Choroid plexus epithelial cell (primary cell): Measurements from ENCODE around the gene ENAH.
A peak's percentile ranks its signal among the peaks of the same experiment; 100 is the strongest.

Experiments used
- DNase-seq: peaks from one replicate; pipeline ENCODE4 v3.0.0-alpha.2; 2010; ENCODE audit warnings: low read depth
- H3K4me3 ChIP-seq: 2 replicates; pipeline ENCODE4 v1.5.1; 2011; ENCODE audit warnings: low read depth, mild to moderate bottlenecking, control low read depth, low read length, moderate library complexity
- TF ChIP-seq, protein P1 (sequence below): conservative IDR thresholded peaks from 2 replicates; pipeline ENCODE4 v1.5.1; 2011; ENCODE audit warnings: low read depth, mild to moderate bottlenecking, control low read depth, inconsistent platforms, low read length, moderate library complexity

The ENAH gene

DNA sequence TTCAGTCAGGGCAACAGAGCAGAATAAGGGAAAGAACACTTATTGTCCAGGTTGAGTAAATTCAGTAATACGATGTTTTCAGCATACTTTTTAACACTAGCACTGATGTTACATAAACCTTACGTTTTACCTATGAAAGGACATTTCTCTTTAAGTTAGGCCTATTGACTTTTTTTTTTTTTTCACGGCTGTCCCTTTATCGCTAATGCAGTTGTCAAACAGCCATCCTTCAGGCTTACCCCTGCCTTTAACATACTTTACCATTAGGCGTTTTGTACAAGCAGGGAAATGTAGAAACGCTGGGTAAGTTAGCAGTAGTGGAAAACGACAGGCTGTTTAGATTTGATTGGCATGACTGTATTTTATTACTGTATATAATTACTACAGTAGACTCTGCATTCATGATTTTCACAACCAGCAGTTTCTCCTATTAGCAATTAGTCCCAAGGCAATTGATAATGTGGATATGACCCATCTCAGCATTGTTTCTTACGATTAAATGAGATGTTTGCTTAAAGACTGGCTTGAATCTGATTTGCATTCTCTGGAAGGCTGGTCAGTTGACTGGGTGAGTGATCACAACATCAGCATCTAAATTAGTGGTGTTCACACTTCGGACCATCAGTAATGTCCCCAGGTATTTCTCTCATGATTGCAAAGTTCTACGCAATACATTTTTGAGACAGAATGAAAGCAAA, 115.2 kb downstream of the ENAH start:
- TF ChIP-seq, protein P1, sequence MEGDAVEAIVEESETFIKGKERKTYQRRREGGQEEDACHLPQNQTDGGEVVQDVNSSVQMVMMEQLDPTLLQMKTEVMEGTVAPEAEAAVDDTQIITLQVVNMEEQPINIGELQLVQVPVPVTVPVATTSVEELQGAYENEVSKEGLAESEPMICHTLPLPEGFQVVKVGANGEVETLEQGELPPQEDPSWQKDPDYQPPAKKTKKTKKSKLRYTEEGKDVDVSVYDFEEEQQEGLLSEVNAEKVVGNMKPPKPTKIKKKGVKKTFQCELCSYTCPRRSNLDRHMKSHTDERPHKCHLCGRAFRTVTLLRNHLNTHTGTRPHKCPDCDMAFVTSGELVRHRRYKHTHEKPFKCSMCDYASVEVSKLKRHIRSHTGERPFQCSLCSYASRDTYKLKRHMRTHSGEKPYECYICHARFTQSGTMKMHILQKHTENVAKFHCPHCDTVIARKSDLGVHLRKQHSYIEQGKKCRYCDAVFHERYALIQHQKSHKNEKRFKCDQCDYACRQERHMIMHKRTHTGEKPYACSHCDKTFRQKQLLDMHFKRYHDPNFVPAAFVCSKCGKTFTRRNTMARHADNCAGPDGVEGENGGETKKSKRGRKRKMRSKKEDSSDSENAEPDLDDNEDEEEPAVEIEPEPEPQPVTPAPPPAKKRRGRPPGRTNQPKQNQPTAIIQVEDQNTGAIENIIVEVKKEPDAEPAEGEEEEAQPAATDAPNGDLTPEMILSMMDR = no peak
- H3K4me3 ChIP-seq = no peak overlapping the region
- no peak for DNase-seq

DNA sequence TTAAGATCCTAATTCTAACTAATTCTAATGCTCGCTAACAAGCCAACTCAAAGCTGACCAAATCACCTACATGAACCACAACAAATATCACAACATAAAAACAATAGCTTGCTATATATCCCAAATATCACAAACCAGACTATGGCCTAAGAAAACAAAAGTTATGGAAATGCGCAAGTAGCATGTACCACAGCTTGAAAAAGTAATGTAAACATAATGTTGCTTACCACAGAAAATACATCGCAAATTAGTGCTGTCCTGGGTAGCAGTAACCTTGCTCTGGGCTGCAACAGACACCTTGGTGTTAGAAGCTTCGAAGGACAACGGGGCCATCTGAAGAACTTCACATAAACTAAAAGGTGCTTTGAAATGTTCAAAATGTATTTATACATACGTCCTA, 117.6 kb downstream of the ENAH start:
- no peak for DNase-seq
- TF ChIP-seq, protein P1 = no peak
- H3K4me3 ChIP-seq = no peak overlapping the region

DNA sequence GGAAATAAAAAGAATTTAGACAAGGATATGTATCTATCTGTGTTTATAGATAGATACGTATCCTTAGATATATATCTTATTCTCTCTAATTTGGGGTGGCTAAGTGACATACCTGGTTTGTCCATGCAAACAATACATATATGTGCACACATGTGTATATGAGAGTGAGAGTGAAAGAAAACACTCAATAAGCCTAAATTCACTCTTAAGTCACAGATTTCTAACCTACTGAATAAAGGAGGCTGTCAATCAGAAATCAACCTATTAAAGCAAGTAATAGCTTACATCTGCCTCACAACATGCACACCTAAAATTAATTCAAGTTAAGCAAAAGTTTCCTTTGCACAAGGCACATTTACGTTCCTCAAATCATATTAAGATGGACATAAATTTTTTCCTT, 118.2 kb downstream of the ENAH start:
- TF ChIP-seq, protein P1 = no peak
- H3K4me3 ChIP-seq = no peak overlapping the region
- DNase-seq = no peak

DNA sequence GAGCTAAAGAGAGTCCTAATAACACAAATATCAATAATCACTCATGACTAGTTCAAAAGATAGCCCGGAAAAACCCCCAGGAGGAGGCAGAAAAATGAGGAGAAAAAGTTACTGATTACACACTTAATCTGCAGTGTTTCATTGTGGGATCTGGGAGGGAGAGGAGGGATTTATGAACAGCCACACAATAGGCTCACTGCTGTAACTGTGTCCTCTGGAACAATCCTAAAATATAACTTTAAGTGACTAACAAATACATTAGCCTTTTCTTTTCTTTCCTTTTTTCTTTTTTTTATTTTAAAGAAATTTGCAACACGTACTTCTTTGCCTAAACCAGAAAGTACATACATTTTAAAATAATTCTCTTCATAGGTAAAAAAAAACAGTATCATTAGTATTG, 118.8 kb downstream of the ENAH start:
- no peak overlapping the region for H3K4me3 ChIP-seq
- DNase-seq = no peak
- TF ChIP-seq, protein P1 = no peak

DNA sequence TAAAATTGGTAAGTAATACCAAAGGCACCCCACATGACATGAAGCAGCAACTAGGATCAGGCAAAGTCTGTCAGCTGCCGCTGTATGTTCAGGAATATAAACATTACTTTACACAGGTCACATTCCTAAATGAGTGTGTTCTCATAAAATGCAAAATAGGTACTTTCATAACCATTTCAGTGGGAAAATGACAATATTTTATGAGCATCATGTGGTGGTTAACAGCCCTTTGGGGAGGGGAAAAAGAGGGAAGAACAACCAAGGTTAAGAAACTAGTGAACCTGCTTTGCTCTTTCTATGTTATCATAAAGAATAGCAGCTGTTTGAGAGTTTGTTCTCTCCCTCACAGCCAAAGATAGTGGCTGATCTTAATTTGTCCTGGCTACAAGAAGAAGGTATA, 119.7 kb downstream of the ENAH start:
- peak; percentile 42 for DNase-seq
- TF ChIP-seq, protein P1 = no peak
- no peak overlapping the region for H3K4me3 ChIP-seq

DNA sequence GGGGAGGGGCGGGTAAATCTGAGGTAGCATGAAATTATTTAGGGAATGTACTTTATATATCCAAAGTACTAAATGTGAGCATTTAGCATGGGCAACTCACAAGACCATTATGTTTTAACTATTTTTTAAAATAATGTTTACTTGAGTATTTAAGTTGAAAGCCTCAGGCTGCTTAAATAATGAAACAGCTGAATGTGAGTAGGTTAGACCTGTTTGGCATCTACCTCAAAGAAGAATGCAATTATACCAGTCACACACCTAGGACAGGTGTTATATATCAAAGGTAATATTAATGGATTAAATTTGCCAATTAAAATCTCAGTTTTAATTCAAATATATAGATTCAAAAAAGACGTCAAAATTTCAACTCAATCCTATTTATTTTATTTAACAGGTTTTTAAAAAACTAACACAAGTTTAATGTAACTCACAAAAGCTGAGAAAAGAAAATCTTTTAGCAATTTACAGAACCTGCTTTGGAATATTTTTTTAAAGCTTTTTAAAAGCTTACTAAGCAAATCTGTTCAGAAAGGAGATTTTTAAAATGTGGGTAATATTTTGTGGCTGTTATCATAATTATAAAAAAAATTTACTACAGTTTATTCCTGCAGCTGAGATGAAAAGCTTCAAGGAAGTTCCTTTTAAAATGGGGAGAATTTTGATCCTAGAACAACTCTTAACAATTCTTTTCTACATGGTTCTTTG, 120.5 kb downstream of the ENAH start:
- DNase-seq = no peak
- TF ChIP-seq, protein P1 = no peak

DNA sequence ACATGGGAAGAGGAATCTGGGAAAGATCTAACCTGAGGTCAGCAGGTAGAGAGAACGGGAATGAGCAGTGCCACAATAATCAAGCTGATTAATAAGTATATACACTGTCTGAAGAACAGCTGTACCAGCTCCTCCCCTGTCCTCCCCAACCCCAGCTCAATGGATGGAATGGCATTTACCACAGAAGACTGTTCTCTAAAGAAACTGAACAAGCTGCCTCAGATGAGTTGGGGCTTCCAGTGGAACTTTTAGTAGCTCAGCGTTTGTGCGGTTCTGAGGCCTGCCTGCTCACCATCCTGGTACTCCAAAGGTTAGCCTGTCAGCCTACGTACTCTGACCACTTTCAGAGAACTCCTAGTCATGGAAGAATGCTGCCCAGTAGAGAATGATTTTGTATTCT, 123.2 kb downstream of the ENAH start:
- no peak overlapping the region for H3K4me3 ChIP-seq
- TF ChIP-seq, protein P1 = no peak
- DNase-seq = no peak

More for the DNA sequence above, 120.5 kb downstream of the ENAH start:
- H3K4me3 ChIP-seq = no peak overlapping the region
